H1 (cell line): ENCODE measurements around the gene FHIT. TPM values are rescaled to one million over a fixed set of nuclear protein-coding genes. Genes with fewer than 3 reads are reported as not detected.

Experiments used
- CTCF ChIA-PET: fragments of 300-600 bp; sonication (Branson Sonifier 250); formaldehyde crosslinking; loops from one replicate; lab custom pipeline; 2021; ENCODE audit not compliant: partially characterized antibody; lab: Charles Lee
- POLR2A ChIA-PET: fragments of 300-600 bp; sonication (Branson Sonifier 250); formaldehyde crosslinking; loops from one replicate; lab custom pipeline; 2021; ENCODE audit warnings: inconsistent platforms; ENCODE audit not compliant: partially characterized antibody; lab: Charles Lee
- DNase-seq, 2 experiments: peaks; one replicate each; pipeline versions ENCODE4 v3.0.0 to v3.0.0-alpha.2; 2010 to 2022; ENCODE audit warnings: low spot score in 2 of 2, low read depth in 1 of 2, mixed read lengths in 1 of 2
- FAIRE-seq: peaks from 2 replicates; lab custom pipeline; 2011; peaks lifted over from hg19 to GRCh38; lab: Jason Lieb, UNC
- H2AFZ ChIP-seq: 2 replicates; pipeline ENCODE4 v1.8.1; 2012; ENCODE audit warnings: low read length, inconsistent platforms
- H2AK5ac ChIP-seq: 2 replicates; pipeline ENCODE4 v1.6.1; 2013; ENCODE audit warnings: low read depth, low read length
- H2BK120ac ChIP-seq: replicated peaks from 2 replicates; pipeline ENCODE3; 2013; ENCODE audit warnings: low read depth, low read length, inconsistent platforms
- H2BK12ac ChIP-seq: 2 replicates; pipeline ENCODE4 v1.6.1; 2013; ENCODE audit warnings: low read depth, low read length
- H2BK15ac ChIP-seq: 2 replicates; pipeline ENCODE4 v1.6.1; 2013; ENCODE audit warnings: low read length
- H2BK20ac ChIP-seq: 2 replicates; pipeline ENCODE4 v1.6.1; 2013; ENCODE audit warnings: low read length
- H2BK5ac ChIP-seq: 2 replicates; pipeline ENCODE4 v1.6.1; 2013; ENCODE audit warnings: low read depth, low read length
- H3K14ac ChIP-seq: 2 replicates; pipeline ENCODE4 v1.6.1; 2013; ENCODE audit warnings: inconsistent platforms; ENCODE audit not compliant: insufficient read length
- H3K18ac ChIP-seq: 2 replicates; pipeline ENCODE4 v1.6.1; 2013; ENCODE audit warnings: low read length; ENCODE audit errors: extremely low read depth
- H3K23ac ChIP-seq: 2 replicates; pipeline ENCODE4 v1.6.1; 2013; ENCODE audit warnings: inconsistent platforms; ENCODE audit not compliant: insufficient read length
- H3K23me2 ChIP-seq: 2 replicates; pipeline ENCODE4 v1.6.1; 2013; ENCODE audit warnings: low read depth, low read length
- H3K27ac ChIP-seq: 2 replicates; pipeline ENCODE4 v1.6.1; 2011; ENCODE audit warnings: low read depth, low read length, inconsistent platforms
- H3K27me3 ChIP-seq, 4 experiments: replicated peaks in 1 of 4; 1 replicate in 1 of 4; 2 replicates in 3 of 4; pipeline versions ENCODE4 v1.6.1 to v1.8.1; 2011 to 2013; ENCODE audit warnings: low read length in 3 of 4, mild to moderate bottlenecking in 3 of 4, inconsistent platforms in 2 of 4, mixed read lengths in 2 of 4, moderate library complexity in 1 of 4; ENCODE audit not compliant: control insufficient read depth in 3 of 4, insufficient read depth in 3 of 4; ENCODE audit errors: extremely low read depth in 1 of 4
- H3K36me3 ChIP-seq, 4 experiments: 2 replicates each; pipeline versions ENCODE4 v1.6.1 to v1.8.1; 2011 to 2013; ENCODE audit warnings: mild to moderate bottlenecking in 4 of 4, low read length in 3 of 4, moderate library complexity in 2 of 4, control low read depth in 1 of 4, inconsistent platforms in 1 of 4; ENCODE audit not compliant: insufficient read depth in 4 of 4, control insufficient read depth in 2 of 4
- H3K4ac ChIP-seq: replicated peaks from 2 replicates; pipeline ENCODE3; 2013; ENCODE audit warnings: low read length, low read depth, mixed read lengths, inconsistent platforms; ENCODE audit not compliant: insufficient read length
- H3K4me1 ChIP-seq, 4 experiments: replicated peaks in 1 of 4; 1 replicate in 1 of 4; 2 replicates in 3 of 4; pipeline versions ENCODE4 v1.6.1 to v1.8.1; 2011 to 2013; ENCODE audit warnings: low read length in 3 of 4, inconsistent platforms in 2 of 4, mixed read lengths in 1 of 4; ENCODE audit not compliant: insufficient read depth in 4 of 4, control insufficient read depth in 3 of 4
- H3K4me2 ChIP-seq, 2 experiments: 2 replicates each; pipeline versions ENCODE4 v1.6.1 to v1.8.1; 2011 to 2013; ENCODE audit warnings: low read depth in 2 of 2, low read length in 2 of 2, control low read depth in 1 of 2, inconsistent platforms in 1 of 2, mild to moderate bottlenecking in 1 of 2; ENCODE audit not compliant: insufficient read depth in 1 of 2
- H3K4me3 ChIP-seq, 4 experiments: fragments of 200-600, 300-600 bp in 1 of 4; sonication (generic), shearing (Covaris generic), sonication (Bioruptor Twin) in 1 of 4; 2 replicates each; pipeline versions ENCODE4 v1.5.1 to v1.8.1; 2011 to 2016; ENCODE audit warnings: low read length in 4 of 4, low read depth in 3 of 4, control low read depth in 2 of 4, inconsistent platforms in 2 of 4, mild to moderate bottlenecking in 2 of 4, mixed read lengths in 1 of 4, moderate library complexity in 1 of 4; ENCODE audit not compliant: insufficient read depth in 2 of 4; ENCODE audit errors: extremely low read depth in 1 of 4
- H3K56ac ChIP-seq: replicated peaks from 2 replicates; pipeline ENCODE3; 2013; ENCODE audit warnings: low read depth, mild to moderate bottlenecking, mixed read lengths, low read length, inconsistent platforms; ENCODE audit not compliant: insufficient read length
- H3K79me1 ChIP-seq: 2 replicates; pipeline ENCODE4 v1.6.1; 2013; ENCODE audit warnings: low read depth, low read length, control low read depth
- H3K79me2 ChIP-seq, 2 experiments: 2 replicates each; pipeline versions ENCODE4 v1.6.1 to v1.8.1; 2012 to 2013; ENCODE audit warnings: low read length in 2 of 2, mild to moderate bottlenecking in 2 of 2, inconsistent platforms in 1 of 2; ENCODE audit not compliant: insufficient read depth in 2 of 2, control insufficient read depth in 1 of 2
- H3K9ac ChIP-seq, 4 experiments: replicated peaks in 1 of 4; 1 replicate in 1 of 4; 2 replicates in 3 of 4; pipeline versions ENCODE4 v1.6.1 to v1.8.1; 2011 to 2013; ENCODE audit warnings: low read depth in 3 of 4, low read length in 3 of 4, control low read depth in 2 of 4, mild to moderate bottlenecking in 2 of 4, moderate library complexity in 2 of 4, inconsistent platforms in 1 of 4; ENCODE audit errors: extremely low read depth in 1 of 4
- H3K9me3 ChIP-seq, 2 experiments: 2 replicates each; pipeline versions ENCODE4 v1.6.1 to v1.8.1; 2012 to 2013; ENCODE audit warnings: mild to moderate bottlenecking in 2 of 2, moderate library complexity in 2 of 2, control low read depth in 1 of 2, inconsistent platforms in 1 of 2, low read depth in 1 of 2, low read length in 1 of 2, mixed read lengths in 1 of 2; ENCODE audit not compliant: insufficient read depth in 2 of 2
- H4K20me1 ChIP-seq, 2 experiments: replicated peaks in 1 of 2; 2 replicates each; pipeline versions ENCODE3 to v1.8.1; 2011 to 2013; ENCODE audit warnings: inconsistent platforms in 2 of 2, low read length in 2 of 2, mild to moderate bottlenecking in 1 of 2; ENCODE audit not compliant: insufficient read depth in 2 of 2, control insufficient read depth in 1 of 2
- H4K5ac ChIP-seq: 2 replicates; pipeline ENCODE4 v1.6.1; 2013; ENCODE audit warnings: low read length, low read depth, mixed read lengths, inconsistent platforms; ENCODE audit not compliant: insufficient read length
- H4K8ac ChIP-seq: 2 replicates; pipeline ENCODE4 v1.8.0; 2013; ENCODE audit warnings: mild to moderate bottlenecking, moderate library complexity, low read length, inconsistent platforms; ENCODE audit not compliant: insufficient read depth; ENCODE audit errors: extremely low read depth
- H4K91ac ChIP-seq: replicated peaks from 2 replicates; pipeline ENCODE3; 2013; ENCODE audit warnings: low read length, mixed read lengths, inconsistent platforms; ENCODE audit not compliant: insufficient read length
- HDAC6 ChIP-seq: IDR thresholded peaks from one replicate; pipeline ENCODE4 v1.7.1; 2012; ENCODE audit warnings: low read depth, mild to moderate bottlenecking, inconsistent platforms, low read length, moderate library complexity
- KDM4A ChIP-seq: IDR thresholded peaks from one replicate; pipeline ENCODE4 v1.7.1; 2012; ENCODE audit warnings: low read depth, mild to moderate bottlenecking, moderate library complexity, low read length, inconsistent platforms; ENCODE audit not compliant: severe bottlenecking
- NANOG ChIP-seq: IDR thresholded peaks from 2 replicates; pipeline ENCODE4 v1.6.1; 2011; ENCODE audit warnings: low read length, low read depth, mild to moderate bottlenecking, inconsistent platforms; ENCODE audit not compliant: insufficient read depth, poor library complexity, severe bottlenecking
- NRF1 ChIP-seq: IDR thresholded peaks from 2 replicates; pipeline ENCODE4 v1.6.1; 2011; ENCODE audit warnings: mild to moderate bottlenecking, low read depth, low read length, improper control_type of control experiment
- WGBS, 2 experiments: shearing (Covaris generic) in 1 of 2; methylation state at CpG; one replicate each; pipeline versions ENCODE4 v1.1.6 to v1.1.7; 2013 to 2015; ENCODE audit warnings: low lambda C conversion rate in 2 of 2, mixed read lengths in 2 of 2, inconsistent platforms in 1 of 2, low coverage in 1 of 2, missing lambda C conversion rate in 1 of 2; ENCODE audit not compliant: insufficient replicate concordance in 2 of 2, insufficient coverage in 1 of 2, insufficient read length in 1 of 2; ENCODE audit errors: extremely low coverage in 1 of 2, missing lambda C conversion rate in 1 of 2; 5-methylcytosine and 5-hydroxymethylcytosine counted together
- polyA plus RNA-seq, 7 experiments: library from polyadenylated mRNA; depleted of rRNA in 3 of 7; stranded (reverse) in 5 of 7; unstranded in 2 of 7; fragments of >200 nt in 5 of 7; fragments of 200-250 nt in 2 of 7; gene quantifications; 1 replicate in 5 of 7; 2 replicates in 1 of 7; 4 replicates in 1 of 7; pipeline versions ENCODE4 v1.2.1 to v1.2.3, GENCODE V29; 2011 to 2013; ENCODE audit warnings: missing spikeins in 2 of 7, mixed read lengths in 2 of 7
- total RNA-seq: library from RNA; stranded (reverse); fragmentation: NEBNext Ultra II Directional; extraction: Animal tissue kit (Norgen Biotek cat#: 25700); gene quantifications from 2 replicates; pipeline ENCODE4 v1.2.1, GENCODE V29; 2021

Gene FHIT
- total and polyA plus RNA-seq, 2 of the 8 experiments (the other 6 are each of a cell fraction or from before 2014, with no cell fraction given), result 1.2 to 3.2 TPM

DNA sequence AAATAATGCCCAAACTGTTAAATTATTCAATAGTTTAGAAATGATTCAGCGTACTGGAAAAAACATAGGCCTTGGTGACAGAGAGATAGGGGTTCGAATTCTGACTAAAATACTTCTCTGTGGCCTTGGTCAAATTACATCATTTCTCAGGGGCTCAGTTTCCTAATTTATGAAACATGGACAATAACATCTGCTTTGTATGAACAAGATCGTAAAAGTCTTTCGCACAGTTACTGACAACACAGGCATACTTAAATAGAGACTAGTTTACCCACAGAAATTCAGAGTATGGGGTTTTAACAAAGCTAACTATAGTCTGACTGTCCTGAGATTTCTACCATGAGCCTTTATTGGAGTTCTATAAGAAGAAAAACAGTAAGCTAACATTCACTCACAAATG is 440.4 kb downstream of the FHIT start:
- Histone ChIP-seq H3K4me3 (no peak overlapping the region), H3K27me3 (no peaks in the 10 kb centered on the region), H3K23me2 (no peaks in the 10 kb centered on the region), H3K9ac (no peak overlapping the region), H3K4ac (no peak overlapping the region), H3K79me1 (no peaks in the 10 kb centered on the region), H3K56ac (no peak overlapping the region), H2BK120ac (no peak overlapping the region), H2BK12ac (no peak overlapping the region), H4K5ac (no peak overlapping the region), H2BK5ac (no peak overlapping the region), H3K36me3 (no peaks in the 10 kb centered on the region), H2AFZ (no peak overlapping the region), H3K27ac (no peak overlapping the region), H4K20me1 (no peaks in the 10 kb centered on the region), H3K14ac (no peak overlapping the region), H2BK20ac (no peak overlapping the region), H3K23ac (no peak overlapping the region), H3K9me3 (no peaks in the 10 kb centered on the region), H4K91ac (no peak overlapping the region), H2AK5ac (no peak overlapping the region), H3K4me1 (no peaks in the 10 kb centered on the region), H3K4me2 (no peak overlapping the region), H4K8ac (no peak overlapping the region), H3K18ac (no peak overlapping the region), H2BK15ac (no peak overlapping the region), H3K79me2 (no peaks in the 10 kb centered on the region)
- FAIRE-seq (no peak), DNase-seq (no peak)
- POLR2A ChIA-PET, result no interaction called here
- WGBS, 2 experiments, result 80% methylated on average over 4 of the region's 4 CpGs; no CpG with 5 or more reads in 1 of the 2 experiments
- CTCF ChIA-PET, result interaction anchor here (1.1 to 1.2 kb wide), 3 partner anchors 11 to 56 kb away, joined by 3 read pairs; no protein-coding TSS in a partner anchor
- TF ChIP-seq HDAC6 (no peak), NRF1 (no peak), NANOG (no peak), KDM4A (no peak)
